Hematopoietic multipotent progenitor cell treated with erythropoietin and hydrocortisone succinate and interleukin-3 and kit ligand, for 4 days (in vitro differentiated cells): Measurements from ENCODE around the gene MXD3.
"Not testable (repeated sequence)": the region's sequence is repeated elsewhere in the genome, so short reads cannot be mapped to it uniquely, and the experiment has no call there.

Source experiments
- DNase-seq: peaks from one replicate; pipeline ENCODE4 v3.0.0-alpha.2; 2015

The MXD3 gene, protein sequence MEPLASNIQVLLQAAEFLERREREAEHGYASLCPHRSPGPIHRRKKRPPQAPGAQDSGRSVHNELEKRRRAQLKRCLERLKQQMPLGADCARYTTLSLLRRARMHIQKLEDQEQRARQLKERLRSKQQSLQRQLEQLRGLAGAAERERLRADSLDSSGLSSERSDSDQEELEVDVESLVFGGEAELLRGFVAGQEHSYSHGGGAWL

DNA sequence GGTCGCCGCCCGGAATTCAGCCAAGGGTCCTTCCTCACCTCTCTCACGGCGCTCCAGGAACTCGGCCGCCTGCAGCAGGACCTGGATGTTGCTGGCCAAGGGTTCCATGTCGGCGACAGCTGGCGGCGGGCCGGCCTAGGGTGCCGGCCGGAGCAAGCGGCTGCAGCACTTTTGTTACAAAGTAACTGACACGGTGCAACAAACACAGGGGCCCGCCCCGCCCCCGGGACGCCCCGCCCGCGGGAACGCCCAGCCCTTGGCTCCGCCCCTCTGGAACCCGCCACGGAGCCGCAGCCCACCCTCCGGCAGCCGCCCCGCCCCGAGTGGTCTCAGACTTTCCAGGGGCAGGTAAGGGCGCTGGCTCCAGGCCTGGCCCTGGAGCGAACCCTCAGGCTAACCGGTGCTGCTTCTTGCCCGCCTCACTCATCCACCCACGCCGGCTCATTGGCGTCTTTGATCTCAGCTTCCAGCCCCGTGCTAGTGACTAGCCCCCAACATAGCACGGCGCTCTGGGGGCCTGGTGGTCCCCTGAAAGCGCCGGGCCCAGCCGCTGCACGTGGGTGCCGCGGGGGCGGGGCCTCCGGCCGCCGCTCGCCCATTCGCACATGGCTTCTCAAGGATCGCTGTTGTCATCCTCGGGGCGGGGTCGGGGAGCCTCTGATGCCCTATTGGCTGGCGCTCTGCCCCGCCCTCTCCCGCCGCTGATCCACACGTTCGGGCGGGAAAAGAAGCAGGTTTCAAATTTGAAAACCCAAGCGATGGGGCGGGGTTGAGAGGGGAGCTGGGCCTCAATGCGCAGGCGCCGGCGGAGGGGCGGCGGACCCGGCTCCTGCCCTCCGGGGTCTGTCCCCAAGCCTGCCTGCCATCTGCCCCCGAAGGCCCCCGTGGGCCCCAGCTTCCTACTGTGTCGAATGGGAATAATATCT lies at the start of gene MXD3:
MXD3 (minus strand) TSS at position 176 of the 926 bp plus-strand sequence; CDS start at position 108, 68 bp downstream.
- DNase-seq, result peak; percentile 100

DNA sequence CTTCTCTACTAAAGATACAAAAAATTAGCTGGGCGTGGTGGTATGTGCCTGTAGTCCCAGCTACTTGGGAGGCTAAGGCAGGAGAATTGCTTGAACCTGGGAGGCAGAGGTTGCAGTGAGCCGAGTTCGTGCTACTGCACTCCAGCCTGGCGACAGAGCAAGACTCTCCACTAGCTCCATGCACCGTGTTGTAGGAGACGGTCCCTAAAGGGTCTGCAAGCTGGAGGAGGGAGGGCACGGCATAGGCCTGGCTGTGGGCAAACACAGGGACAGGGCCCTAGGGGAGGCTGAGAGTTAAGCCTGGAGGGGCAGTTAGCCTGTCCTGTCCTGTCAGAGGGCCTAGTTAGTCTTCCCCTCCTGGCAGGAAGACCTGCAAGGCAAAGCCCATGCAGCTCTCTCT lies 49.0 kb upstream of the MXD3 start:
- not testable (repeated sequence) for DNase-seq

DNA sequence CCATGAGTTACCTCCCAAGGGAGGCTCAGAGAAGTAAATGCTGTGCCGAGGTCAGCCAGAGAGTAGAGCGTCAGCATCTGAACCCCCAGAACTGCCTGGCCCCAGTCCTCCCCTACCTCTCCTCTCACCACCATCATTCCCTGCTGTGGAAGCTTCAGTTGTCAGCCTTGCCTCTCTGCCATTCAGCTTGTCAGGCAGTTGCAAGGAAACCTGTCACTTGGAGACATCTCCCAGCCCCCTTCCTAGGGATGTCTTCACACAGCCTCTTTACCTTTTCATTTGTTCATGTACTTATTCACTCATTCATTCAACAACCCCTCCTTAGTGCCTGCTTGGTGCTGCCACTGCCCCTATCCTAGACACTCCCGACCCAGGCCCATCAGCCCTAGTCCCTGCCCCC lies 48.2 kb upstream of the MXD3 start:
- no peak for DNase-seq

DNA sequence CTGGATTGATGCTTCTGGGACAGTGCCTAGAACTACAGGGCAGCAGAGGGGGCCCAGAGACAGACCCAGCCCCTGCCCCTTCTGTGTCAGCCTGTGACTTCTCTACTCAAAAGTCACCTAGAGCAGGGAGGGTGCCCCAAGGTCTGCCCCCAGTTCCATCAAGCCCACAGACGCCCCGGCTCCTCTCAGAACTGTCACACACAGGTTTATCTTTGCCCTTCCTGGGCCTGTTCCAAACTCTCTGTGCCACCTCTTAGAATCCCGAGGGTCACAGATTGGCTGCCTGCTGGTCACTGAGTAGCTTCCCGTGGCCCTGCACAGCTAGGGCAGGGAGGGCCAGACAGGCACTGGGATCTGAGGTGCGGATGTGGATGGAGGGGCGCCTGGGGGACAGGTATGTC lies 47.8 kb upstream of the MXD3 start:
- DNase-seq, result no peak

DNA sequence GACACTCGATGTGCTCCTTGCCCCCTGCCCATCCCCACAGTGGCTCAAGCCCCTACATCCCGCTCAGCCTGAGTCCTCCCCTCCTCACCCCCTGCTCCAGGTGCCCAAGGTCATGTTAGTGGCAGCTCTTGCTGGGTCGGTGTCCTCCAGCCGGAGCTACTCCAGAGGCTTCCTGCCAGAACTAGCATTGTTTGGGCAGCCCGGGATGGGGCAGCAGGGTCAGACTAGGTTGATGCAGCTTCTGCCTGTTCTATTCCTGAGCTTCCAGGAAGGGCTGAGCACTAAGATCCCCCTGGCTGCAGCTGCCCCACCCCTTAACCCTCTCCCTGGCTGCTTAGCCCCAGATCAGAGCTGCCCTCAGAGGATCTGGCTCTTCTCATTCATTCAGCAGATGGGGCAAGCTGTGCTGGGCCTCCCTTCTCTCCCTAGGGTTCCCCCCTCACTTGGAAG lies 46.7 kb upstream of the MXD3 start:
- DNase-seq, result peak; percentile 45

DNA sequence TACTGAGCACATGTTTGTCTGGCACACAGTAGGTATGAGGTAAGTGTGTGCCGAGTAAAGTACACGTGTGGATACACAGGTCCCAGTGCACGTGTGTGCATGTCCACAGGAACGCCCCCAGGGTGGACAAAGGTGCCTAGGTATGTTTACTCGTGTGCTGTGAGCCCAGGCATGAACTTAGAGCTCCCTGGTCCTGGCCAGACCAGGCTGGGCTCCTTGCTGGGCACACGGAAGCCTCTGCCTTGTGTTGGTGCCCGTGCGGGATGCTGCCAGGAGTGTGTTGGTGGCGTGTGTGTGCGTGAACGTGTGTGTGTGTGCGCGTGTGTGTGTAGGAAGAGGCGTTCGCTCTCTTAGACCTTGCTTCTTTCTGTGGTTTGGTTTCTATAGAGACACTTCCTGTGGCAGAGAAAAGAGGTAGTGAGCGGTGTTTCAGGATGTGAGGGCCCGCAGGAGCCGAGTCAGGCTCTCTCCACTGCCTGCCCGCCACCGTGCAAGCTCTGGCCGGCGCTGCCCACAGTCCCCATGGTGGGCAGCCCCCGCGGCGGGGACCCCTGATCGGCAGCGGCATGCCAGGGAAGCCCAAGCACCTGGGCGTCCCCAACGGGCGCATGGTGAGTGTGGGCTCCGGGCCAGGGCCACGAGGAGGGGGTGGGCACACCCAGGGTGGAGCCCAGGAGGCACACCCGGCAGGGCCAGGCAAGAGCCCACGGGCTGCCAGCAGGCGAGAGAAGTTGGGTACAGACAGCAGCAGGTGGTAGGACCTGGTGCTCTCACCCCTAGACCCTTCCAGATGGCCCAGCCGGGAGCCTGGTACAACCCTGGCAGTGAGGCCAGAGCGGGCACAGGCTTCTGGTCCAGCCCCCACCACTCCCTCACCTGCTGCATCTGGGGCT lies 46.0 kb upstream of the MXD3 start, which contains the start of gene RGS14:
RGS14 (plus strand) TSS at position 466 of the 893 bp plus-strand sequence; CDS start at position 567, 101 bp downstream.
- DNase-seq, result peak; percentile 97

DNA sequence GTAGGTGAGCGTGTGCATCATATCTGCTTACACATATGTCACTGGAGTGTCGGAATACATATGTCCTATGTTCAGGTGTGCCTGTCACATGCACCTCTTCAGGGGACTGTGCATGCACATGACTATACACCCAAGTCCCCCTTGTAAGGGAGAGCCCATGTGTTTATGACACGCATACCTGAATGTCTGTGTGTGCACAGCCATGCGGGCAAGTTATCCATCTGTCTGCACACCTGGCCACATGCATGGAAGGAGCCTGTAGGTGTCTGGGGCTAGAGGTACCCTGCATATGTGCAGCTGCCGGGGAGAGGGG lies 45.4 kb upstream of the MXD3 start:
- DNase-seq, result no peak

DNA sequence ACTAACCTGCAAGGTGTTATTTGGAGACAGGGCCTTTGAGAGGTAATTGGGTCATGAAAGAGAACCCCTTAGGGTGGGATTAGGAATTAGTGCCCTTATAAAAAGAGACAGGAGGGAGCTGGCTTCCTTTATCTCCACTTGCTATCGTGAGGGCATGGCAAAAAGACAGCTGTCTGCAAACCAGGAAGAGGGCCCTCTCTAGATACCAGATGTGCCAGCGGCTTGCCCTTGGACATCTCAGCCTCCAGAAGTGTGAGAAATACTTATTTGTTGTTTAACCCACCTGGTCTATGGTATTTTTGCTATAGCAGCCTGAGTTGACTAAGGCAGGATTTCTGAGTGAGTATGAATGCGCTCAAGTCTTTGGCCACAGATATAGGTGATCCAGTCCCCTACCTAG lies 45.0 kb upstream of the MXD3 start:
- DNase-seq, result peak; percentile 75

DNA sequence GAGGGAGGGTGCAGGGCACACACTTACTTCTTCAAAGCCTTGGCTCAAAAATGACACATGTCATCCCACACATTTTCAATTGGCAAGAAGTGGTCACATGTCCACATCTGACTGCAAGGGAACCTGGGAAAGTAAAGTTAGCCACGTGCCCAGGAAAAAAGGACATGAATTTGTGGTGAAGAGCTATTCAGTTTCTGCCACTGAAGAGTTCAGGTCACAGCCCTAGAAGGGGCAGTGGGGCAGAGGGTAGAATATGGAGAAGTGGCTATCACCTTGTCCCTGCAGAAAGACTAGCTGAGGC lies 44.1 kb upstream of the MXD3 start:
- DNase-seq, result peak; percentile 40

DNA sequence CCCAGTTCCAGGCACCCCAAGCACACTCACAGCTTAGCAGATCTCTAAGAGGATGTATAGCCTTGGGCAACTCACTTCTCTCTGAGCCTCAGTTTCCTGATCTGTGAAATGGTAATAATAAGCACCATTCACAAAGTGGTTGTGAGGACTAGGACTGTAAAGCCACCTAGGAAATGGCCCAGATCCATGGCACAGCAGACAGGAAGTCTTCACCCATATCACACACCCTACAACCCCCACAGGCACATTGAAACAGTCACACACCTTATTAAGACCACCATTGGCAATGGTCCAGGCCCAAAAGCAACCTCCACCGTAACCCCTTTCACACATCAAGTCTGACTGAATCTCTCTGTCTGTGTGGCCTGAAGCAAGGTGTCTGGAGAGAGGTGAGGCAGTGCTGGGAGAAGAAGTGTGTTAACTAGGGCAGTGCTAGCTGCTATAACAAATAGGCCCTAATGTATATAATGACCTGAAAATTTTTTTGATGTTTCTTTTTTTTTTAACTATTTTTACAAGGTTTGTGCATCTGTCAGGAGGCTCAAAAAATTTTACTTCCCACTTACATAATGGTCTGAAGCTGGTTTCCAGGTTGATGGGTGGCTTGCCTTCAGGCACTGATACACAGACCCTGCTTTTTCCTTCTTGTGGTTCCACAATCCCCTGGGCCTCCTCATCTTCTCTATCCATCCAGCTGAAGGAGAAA lies 43.6 kb upstream of the MXD3 start:
- DNase-seq, result no peak

DNA sequence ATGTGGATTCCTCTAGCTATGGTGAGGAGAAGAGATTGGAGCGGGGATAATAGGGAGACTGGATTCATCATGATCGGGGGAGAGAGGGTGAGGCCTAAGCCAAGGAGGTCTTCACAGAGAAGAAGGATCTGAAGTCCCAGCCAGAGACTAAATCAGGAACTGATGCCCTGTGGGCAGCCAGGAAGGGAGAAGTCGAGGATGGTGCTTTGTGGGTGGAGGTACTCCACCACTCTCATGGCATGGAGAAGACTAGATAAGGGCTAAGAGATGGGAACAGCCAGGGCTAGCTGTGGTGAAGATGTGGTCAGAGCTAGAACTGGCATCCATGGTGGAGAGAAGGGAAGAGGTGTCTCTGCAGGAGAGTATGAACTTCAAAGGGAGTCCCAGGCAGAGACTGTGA lies 43.0 kb upstream of the MXD3 start:
- peak; percentile 47 for DNase-seq

DNA sequence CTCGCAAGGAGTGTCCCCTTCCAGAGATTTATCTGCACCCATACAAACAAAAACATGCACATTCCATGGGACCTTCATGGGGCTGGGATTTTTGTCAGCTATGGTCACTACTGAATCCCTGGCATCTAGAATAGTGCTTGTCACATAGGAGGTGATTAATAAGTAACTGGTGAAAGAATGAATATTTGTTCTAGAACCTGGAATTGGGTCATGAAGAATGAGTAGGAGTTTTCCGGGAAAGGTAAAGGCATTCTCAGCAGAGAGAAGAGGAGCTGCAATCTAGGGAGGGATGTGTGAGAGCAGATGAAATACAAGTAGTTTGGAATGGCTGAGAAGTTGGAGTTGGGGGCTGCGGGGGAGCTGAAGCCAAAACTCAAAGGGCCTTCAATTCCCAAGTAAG lies 42.6 kb upstream of the MXD3 start:
- no peak for DNase-seq

DNA sequence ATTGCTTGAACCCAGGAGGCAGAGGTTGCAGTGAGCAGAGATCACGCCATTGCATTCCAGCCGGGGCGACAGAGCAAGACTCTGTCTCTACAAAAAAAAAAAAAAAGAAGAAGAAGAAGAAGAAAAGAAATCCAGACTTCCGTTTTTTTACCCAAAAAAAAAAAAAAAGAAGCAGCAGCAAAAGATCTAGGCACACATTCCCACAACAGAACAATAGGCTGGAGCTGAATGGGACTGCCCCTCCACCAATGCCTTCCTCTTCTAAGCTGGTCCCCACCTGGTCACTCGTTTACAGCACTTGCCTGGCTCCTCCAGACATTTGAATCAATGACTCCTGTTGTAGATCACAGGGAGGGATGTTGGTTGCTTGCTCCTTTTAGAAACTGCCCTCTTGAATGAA lies 41.4 kb upstream of the MXD3 start:
- DNase-seq, result peak; percentile 38

DNA sequence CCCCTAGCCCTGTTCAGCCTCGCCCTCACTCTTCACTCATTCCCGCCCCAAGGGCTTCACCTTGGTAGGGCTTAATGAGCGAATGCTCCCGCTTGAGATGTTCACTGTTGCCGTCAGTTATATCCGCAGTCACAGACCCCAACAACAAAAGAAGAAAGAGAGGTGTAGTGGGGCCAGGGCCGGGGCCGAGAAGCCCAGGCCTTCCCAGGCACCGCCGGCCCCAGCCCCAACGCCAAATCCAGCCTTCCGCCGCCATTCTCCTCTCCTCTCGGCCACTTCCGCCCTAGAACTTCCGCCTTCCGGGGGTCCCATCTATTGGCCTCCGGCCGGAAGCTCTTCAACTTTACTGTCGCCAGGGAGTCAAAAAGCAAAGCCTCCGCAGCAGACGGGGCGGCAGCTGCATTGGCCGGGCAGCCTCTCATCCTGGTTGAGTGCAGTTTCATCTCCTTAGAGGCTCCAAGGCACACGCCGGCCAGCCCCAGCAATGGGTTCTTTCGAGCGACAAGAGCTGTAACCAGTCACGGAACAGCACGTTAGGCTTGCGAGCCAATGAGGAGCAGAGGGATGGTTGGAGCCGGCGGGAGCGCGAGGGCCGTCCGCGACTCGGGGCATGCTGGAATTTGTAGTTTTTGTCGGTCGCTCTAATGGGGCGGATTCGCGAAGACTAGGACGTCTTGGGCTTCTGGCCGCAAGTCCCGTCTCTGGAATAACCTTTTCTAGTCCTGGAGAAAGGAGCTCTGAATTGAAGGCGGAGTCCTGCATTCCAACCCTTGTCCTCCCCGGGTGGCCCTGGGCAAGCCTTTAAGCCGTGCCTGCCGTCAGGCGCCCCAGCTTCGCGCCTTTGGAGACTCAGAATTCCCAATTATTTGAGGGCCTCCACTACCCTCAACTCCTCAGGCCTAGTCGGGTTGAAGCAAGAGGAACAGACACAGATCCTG lies 40.0 kb upstream of the MXD3 start, which contains the start of gene LMAN2:
LMAN2 (minus strand) TSS at position 277 of the 938 bp plus-strand sequence; CDS start at position 256, 21 bp downstream.
- peak; percentile 98 for DNase-seq

DNA sequence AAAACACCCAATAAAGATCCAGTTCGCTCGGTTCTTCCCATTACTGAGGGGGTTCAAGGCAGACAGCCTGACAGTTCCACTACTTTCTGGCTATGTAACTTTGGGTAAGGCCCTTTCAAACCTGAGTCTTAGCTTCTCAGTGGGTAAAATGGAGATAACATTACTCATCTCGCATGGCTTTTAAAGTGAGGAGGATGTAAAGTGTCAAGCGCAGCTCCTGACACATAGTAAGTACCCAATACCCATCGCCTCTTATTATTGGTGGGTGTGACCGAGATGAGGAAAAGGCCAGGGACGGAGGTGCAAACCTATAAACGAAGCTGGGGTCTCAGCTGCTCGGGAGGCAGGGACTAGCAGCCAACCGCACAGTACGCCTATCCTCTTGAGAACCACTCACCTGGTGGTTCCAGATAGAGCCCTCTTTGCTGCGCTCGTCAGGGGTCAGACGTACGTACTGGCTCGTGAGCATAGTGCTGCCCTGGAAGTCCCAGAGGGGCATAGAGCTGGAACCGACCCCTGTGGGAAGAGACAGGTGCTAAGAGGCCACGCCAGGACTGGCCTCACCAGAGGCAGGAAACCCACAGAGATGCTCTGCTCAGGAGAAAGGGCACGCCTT lies 39.2 kb upstream of the MXD3 start:
- DNase-seq, result no peak

DNA sequence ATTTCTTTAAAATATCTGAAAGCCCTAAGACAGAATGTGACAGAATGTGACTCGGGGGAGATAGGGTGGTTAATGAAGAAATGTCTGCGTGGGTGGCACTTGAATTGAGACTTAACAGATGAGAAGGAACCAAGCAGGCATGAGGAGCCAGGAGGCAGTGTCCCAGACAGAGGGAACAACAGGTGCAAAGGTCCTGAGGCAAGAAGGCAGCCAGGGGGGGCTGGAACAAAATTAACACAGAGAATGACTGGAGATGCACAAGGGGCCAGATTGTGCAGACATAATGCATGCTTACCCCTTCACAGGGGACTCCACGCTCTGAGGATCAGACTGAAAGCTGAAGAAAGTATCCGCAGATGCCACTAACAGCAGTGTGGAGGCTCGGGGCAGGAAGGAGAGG lies 38.1 kb upstream of the MXD3 start:
- no peak for DNase-seq

DNA sequence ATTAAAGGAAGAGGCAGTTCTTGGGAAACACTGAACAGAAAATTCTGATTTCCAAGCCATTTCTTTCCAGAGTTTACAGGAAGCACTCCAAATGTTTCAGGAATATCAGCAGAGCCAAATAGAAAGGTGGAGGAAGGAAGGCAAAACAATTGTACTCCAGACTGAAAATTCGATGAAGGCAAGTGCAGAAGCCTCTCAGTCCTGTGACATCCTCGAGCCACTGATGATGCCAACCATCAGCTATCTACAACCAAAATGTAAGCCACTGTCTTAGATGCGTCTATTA lies 37.6 kb upstream of the MXD3 start:
- no peak for DNase-seq

DNA sequence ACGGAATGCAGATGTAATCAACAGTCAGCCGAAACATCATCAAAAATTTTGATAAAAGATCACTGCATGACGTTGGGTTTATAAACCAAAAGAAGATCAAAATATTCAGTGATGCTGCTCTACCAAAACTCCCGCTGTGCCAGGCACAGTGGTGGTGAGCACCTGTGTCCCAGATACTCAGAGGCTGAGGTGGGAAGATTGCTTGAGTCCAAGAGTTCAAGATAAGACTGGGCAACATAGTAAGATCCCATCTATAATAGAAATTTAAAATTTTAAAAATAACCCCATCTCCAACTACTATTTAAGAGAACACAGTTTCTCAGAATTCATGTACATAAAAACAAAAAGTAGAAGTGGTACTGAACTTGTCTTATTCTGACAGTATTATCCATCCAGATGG lies 36.0 kb upstream of the MXD3 start:
- no peak for DNase-seq

DNA sequence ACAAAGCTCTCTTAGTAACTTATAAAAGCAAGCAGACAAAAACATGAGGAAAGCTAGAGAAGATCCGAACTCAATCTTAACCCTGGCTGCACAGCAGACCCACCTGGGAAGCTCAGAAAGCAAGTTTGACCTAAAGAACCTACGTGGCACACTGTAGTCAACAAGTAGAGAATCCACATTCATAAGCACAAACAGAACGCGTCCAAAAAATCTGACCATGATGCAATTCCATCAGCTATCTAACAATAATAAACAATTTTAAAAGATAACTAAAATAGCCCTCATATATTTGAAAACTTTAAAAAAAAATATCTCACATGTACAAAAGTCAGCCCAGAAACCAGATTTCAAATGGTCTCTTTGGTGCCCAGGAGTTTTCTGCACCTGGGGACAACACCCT lies 35.1 kb upstream of the MXD3 start:
- DNase-seq, result no peak

DNA sequence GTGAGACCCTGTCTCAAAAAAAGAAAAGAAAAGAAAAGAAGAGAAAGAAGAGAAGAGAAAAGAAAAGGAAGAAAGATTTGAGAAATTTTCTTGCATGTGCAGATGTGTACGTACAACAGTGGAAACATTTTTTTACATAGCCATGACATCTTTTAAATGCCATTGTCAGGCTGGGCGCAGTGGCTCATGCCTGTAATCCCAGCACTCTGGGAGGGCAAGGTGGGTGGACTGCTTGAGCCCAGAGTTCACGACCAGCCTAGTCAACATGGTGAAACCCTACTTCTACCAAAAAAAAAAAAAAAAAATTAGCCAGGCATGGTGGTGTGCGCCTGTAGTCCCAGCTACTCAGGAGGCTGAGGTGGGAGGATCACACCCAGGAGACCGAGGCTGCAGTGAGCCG lies 33.2 kb upstream of the MXD3 start:
- DNase-seq, result no peak

DNA sequence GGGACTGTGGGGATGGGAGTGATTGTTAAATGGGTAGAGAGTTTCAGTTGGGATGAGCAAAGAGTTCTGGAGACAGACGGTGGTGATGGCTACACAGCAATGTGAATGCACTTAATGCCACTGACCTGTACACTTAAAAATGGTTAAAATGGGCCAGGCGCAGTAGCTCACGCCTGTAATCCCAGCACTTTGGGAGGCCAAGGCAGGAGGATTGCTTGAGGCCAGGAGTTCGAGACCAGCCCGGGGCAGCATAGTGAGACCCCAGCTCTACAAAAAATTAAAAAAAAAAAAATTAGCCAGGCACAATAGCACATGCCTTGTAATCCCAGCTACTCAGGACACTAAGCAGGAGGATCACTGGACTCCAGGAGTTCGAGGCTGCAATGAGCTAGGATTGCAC lies 32.1 kb upstream of the MXD3 start:
- DNase-seq, result no peak
